Urinary bladder (tissue), 4 donors: ENCODE measurements around the gene PIK3R1. TPM values are rescaled to one million over a fixed set of nuclear protein-coding genes. Genes with fewer than 3 reads are reported as not detected.

ENCODE experiments used
- DNase-seq: peaks from one replicate; pipeline ENCODE4 v3.0.0-alpha.2; 2015; ENCODE audit errors: extremely low spot score
- H3K27ac ChIP-seq: one replicate; pipeline ENCODE4 v1.5.1; 2013; ENCODE audit warnings: low read depth, mild to moderate bottlenecking, moderate library complexity
- H3K36me3 ChIP-seq: one replicate; pipeline ENCODE4 v1.6.1; 2013; ENCODE audit warnings: mild to moderate bottlenecking, moderate library complexity; ENCODE audit not compliant: insufficient read depth
- H3K4me1 ChIP-seq: one replicate; pipeline ENCODE4 v1.6.1; 2013; ENCODE audit warnings: mild to moderate bottlenecking, moderate library complexity; ENCODE audit not compliant: insufficient read depth
- H3K4me3 ChIP-seq: one replicate; pipeline ENCODE4 v1.5.1; 2013; ENCODE audit warnings: low read depth, low read length
- WGBS: extraction: QIAGEN DNeasy Blood & Tissue Kit; methylation state at CpG from one replicate; pipeline ENCODE4 v1.1.7; 2013; 5-methylcytosine and 5-hydroxymethylcytosine counted together
- polyA plus RNA-seq: library from polyadenylated mRNA; stranded (reverse); fragments of 200-250 nt; gene quantifications from one replicate; pipeline ENCODE4 v1.2.3, GENCODE V29; 2013
- total RNA-seq: library from RNA; depleted of rRNA; stranded (reverse); fragments of >200 nt; gene quantifications from one replicate; pipeline ENCODE4 v1.2.3, GENCODE V29; 2014
- donor health status: healthy with polysubstance abuse.
- donor health status: healthy.

The PIK3R1 gene
- total RNA-seq (128 TPM), polyA plus RNA-seq (66.4 TPM)

DNA sequence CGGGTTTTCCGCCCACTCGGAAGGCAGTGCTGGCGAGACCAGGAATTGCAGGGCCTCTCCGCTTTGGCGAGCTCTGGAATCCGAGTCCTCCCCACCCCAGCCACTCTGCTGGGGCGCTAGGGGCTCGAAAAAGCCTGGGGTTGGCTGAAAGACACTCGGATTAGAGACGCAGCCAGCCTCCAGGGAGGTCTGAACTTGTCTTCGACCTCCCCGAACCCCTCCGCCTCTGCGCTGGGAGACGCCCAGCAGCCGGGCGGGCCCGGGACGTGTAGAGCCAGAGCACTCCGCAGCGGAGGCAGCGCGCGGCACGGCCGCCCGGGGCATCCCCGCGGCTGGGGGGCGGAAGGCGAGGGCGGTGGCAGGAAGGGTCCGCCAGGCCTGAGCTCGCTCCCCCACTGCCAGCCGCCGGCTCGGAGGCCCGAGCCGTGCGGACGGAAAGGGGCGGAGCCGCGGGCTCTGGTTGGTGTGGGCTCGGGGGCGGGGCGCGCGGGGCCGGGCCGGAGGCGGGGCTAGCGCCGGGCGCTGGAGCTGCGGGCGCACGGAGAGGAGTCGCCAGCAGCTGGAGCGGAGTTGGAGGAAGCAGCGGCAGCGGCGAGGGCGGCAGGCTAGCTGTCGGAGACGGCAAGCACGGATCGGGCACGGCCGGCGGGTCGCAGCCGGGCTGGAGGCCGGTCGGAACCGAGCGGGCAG lies at the start of gene PIK3R1:
PIK3R1 (plus strand) TSS at position 549 of the 690 bp plus-strand sequence. CDS start 10,920 bp downstream, outside the sequence.
- H3K4me3 ChIP-seq, result peak within 1 kb of the TSS; percentile 90
- peak within 1 kb of the TSS; percentile 98 for H3K27ac ChIP-seq
- H3K36me3 ChIP-seq, result no peaks in the 10 kb centered on the region
- peaks cover 3% of the 10 kb centered on the region for H3K4me1 ChIP-seq
- under 1% methylated on average over 78 of the region's 78 CpGs for WGBS
- DNase-seq, result peak; percentile 85

- no peaks in the 10 kb centered on the region for H3K36me3 ChIP-seq
- WGBS, result 96% methylated on average over 4 of the region's 4 CpGs
- H3K4me3 ChIP-seq, result no peak overlapping the region
- DNase-seq, result no peak
- no peaks in the 10 kb centered on the region for H3K4me1 ChIP-seq
- H3K27ac ChIP-seq, result no peak overlapping the region
Measured at GRCh38 chr5:68167195-68167651, 48.3 kb upstream of the PIK3R1 start.

GRCh38 chr5:68169903-68170302 lies 45.7 kb upstream of the PIK3R1 start:
- 25% methylated on average over 1 of the region's 1 CpG for WGBS
- Histone ChIP-seq H3K36me3 (no peaks in the 10 kb centered on the region), H3K4me1 (no peaks in the 10 kb centered on the region), H3K27ac (no peak overlapping the region), H3K4me3 (no peak overlapping the region)
- DNase-seq, result peak; percentile 59

DNA sequence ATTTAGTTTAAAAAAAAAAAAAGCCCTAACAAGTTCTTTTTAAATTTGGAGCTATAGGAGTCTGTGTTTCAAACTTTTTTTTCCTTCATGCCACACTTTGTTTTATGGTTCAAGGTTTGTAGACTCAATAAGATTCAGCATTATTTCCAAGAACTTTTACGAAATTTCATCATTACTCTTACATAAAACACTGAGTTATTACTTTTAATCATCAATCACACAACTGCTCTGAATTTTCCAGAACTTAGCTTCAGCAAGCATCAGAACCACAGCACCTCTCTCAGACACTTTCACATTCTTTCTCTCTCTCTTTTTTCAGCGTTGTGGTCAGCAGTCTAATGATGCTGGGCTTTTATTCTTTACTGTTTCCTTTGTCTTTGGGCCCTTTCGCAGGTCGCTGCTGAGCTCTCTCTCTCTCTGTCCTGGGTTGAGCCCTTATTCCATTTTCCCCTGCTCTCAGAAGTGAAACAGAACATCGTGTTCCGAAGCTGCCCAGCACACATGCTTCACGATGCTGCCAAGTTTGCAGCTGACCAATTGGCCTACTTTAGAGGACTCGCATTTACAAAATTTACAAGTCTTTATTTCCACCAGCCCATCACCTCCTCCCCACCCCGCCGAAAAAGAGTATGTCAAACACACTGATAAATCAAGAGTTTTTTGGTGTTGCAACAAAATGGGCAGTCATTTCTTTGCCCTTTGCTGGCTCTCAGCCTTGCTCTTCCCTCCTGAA lies 44.6 kb upstream of the PIK3R1 start:
- Histone ChIP-seq H3K27ac (no peak overlapping the region), H3K36me3 (no peaks in the 10 kb centered on the region), H3K4me3 (no peak overlapping the region), H3K4me1 (no peaks in the 10 kb centered on the region)
- WGBS, result 21% methylated on average over 10 of the region's 10 CpGs
- peak; percentile 35 for DNase-seq

DNA sequence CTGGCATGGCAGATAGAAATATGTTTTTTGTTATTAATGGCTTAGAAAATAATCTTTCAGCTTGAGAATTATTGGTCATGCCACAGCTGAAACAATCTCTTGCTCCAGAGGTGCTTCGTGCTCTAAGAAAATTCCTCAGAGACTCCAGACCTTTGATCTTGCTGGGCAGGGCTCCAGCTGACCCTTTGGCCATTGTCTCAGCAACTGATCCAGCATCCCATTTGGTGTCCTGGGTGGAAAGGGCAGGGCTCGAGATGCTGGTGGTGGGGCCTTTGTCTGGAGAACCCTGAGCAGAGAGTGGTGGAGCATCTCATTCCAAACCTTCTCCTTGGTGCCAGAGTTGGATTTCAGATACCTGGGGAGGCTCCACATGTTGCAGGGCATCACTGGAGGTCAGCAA lies 43.2 kb upstream of the PIK3R1 start:
- no peak overlapping the region for H3K27ac ChIP-seq
- DNase-seq, result no peak

DNA sequence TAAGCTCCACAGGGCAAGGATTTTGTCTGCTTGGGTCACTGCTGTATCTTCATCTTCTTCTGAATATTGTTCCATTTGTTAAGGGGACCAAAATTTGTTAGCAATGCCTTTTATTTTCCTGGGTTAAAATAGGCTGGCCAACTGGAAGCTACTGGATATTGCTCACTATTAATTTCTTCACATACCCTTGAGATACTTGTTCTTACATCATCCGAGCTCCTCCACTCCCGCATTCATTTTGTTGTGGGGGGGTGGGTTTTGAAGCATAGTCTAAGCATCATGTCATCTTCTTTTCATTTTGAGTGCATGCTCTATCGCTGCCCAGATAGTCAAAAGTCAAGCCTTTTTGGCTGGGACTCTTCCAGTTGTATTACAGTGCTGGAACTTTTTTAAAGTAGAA lies 42.5 kb upstream of the PIK3R1 start:
- H3K4me1 ChIP-seq, result no peaks in the 10 kb centered on the region
- no peak overlapping the region for H3K4me3 ChIP-seq
- WGBS, result 81% methylated on average over 3 of the region's 3 CpGs
- H3K36me3 ChIP-seq, result no peaks in the 10 kb centered on the region
- no peak overlapping the region for H3K27ac ChIP-seq
- DNase-seq, result no peak

More for the DNA sequence above, 43.2 kb upstream of the PIK3R1 start:
- H3K4me3 ChIP-seq, result no peak overlapping the region
- H3K4me1 ChIP-seq, result no peaks in the 10 kb centered on the region
- 68% methylated on average over 2 of the region's 2 CpGs for WGBS
- H3K36me3 ChIP-seq, result no peaks in the 10 kb centered on the region

DNA sequence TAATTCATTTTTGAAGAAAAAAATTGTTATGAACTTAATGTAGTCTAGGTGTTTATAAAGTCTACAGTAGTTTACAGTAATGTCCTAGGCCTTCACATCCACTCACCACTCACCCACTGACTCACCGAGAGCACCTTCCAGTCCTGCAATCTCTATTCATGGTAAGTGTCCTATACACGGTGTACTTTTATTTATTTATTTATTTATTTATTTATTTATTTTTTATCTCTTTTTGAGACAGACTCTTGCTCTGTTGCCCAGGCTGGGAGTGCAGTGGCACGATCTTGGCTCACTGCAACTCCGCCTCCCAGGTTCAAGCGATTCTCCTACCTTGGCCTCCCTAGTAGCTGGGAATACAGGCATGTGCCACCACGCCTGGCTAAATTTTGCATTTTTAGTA lies 39.3 kb upstream of the PIK3R1 start:
- Histone ChIP-seq H3K36me3 (no peaks in the 10 kb centered on the region), H3K4me1 (no peaks in the 10 kb centered on the region), H3K27ac (no peak overlapping the region), H3K4me3 (no peak overlapping the region)
- WGBS, result 97% methylated on average over 6 of the region's 6 CpGs
- no peak for DNase-seq

DNA sequence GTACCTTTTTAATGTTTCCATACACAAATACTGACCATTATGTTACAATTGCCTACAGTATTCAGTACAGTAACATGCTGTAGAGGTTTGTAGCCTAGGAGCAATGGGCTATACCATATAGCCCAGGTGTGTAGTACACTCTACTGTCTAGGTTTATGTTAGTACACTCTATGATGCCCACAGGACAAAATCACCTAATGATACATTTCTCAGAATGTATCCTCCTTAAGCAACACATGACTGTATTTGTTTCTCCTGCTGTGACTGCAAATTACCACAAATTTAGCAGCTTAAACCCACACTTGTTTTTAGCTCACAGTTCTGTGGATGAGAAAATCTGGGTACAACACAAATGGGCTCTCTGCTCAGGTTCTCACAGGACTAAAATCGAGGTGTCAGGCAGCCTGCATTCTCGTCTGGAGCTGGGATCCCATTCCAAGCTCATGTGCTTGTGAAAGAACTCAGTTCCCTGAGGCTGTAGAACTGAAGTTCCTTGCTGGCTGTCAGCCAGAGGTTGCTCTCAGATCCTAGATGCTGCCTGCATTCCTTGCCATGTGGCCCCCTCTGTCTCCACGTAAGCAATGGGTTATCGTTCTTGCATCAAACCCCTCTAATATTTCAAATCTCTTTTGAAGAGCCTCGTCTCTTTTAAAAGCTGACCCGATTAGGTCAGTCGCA lies 38.6 kb upstream of the PIK3R1 start:
- Histone ChIP-seq H3K4me3 (no peak overlapping the region), H3K27ac (no peak overlapping the region), H3K36me3 (no peaks in the 10 kb centered on the region), H3K4me1 (no peaks in the 10 kb centered on the region)
- no peak for DNase-seq
- WGBS, result 96% methylated on average over 7 of the region's 7 CpGs

DNA sequence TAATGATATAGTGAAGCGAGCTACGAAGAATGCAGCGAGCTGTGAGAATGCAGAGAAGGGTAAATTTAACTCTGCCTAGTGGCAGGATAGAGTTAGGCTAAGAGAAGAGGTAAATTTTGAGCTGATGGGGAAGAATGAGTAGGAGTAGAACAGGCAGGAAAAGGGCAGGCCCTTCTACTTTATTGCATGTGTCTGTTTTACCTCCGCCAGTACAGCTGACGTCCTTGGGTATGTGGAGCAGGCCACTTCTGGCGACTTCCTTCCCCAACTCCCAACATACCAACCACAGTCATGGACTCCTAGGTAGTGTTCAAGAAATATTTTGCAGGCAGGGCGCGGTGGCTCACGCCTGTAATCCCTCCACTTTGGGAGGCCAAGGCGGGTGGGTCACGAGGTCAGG lies 37.9 kb upstream of the PIK3R1 start:
- no peak for DNase-seq
- Histone ChIP-seq H3K4me3 (no peak overlapping the region), H3K36me3 (no peaks in the 10 kb centered on the region), H3K4me1 (no peaks in the 10 kb centered on the region), H3K27ac (no peak overlapping the region)
- 97% methylated on average over 11 of the region's 11 CpGs for WGBS

DNA sequence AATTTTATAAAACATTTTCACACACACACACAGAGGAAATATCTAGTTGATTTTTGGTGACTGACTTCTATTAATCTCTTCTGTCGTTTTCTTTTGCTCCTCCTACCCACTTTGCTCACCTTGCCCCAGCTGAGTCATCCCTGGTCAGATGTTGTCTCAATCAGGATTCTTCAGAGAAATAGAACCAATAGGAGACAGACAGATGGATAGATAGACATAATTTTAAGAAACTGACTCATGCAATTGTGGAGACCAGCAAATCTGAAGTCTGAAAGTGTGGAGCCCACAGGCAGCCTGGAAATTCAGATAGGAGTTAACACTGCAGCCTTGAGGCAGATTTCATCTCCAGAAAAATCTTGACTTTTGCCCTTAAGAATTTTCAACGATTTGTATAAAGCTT lies 37.0 kb upstream of the PIK3R1 start:
- H3K4me3 ChIP-seq, result no peak overlapping the region
- DNase-seq, result no peak
- H3K4me1 ChIP-seq, result no peaks in the 10 kb centered on the region
- H3K27ac ChIP-seq, result no peak overlapping the region
- H3K36me3 ChIP-seq, result no peaks in the 10 kb centered on the region
- WGBS, result 49% methylated on average over 2 of the region's 2 CpGs

DNA sequence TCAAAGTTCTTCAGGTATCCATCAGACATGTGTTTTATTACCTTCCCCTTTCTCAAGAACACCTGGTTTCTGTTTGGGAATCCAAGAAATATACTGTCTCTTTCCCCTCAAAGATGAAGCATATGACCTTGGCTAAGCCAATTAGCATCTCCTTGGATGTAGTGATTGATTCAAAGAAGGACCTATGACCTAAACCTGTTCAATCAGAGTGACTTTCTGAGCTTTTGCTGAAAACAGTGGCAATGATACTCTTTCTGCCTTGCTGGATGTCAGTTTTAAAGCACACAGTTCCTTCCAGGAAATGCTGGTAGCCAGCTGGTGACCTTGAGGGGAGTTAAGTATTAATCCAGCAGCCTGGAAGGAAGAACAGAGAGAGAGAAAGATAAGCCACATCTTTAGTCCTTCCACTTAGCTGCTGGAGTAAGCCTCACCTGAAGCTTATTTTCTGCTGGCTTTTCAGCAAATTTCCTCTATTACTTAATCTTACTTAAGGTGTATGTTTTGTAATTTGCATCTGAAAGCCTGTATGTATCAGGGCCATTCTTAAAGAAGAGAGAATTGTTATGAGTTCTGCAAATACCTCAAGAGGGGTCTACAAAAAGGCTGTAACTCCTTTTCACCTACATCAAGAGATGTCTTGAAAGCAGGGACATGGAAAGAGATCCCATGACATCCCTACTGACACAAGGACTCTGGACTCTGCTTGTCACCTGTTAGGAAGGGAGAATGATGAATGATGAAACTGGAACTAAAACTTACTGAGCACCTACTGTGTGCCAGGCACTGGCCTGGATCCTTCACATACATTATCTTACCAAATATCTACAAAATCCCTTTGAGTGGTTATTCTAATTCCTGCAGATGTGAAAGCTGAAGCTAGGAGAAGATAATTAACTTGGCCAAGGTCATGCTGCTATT lies 35.2 kb upstream of the PIK3R1 start:
- no peak for DNase-seq
- Histone ChIP-seq H3K36me3 (no peaks in the 10 kb centered on the region), H3K27ac (no peak overlapping the region), H3K4me3 (no peak overlapping the region), H3K4me1 (no peaks in the 10 kb centered on the region)

DNA sequence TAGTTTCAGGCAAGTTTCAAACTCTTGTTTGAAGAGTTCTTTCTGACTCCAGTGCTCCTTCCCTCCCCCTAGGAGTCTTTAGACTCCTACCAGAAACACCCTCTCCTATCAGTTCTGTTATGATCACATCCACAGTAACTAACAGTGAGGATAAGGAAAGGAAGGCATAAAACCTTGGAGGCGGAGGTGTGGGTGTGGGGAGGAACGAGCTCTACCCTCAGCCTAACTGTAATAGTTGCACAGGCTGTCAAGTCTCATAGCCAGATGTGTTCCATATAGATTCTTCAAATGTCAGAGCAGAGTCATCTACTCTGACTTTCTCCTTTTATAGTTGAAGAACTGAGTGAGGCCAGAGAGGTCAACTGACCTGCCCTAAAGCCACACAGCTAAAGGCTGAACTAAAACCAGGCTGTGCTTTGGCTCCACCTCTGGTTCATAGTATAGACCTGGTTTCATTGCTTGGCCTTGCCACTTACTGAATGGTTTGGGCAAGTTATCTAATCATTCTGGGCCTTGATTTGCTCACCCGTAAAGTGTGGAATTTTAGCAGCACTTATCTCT lies 34.4 kb upstream of the PIK3R1 start:
- no peak for DNase-seq
- no peaks in the 10 kb centered on the region for H3K36me3 ChIP-seq
- no peak overlapping the region for H3K4me3 ChIP-seq
- WGBS, result 97% methylated on average over 3 of the region's 3 CpGs
- no peak overlapping the region for H3K27ac ChIP-seq
- no peaks in the 10 kb centered on the region for H3K4me1 ChIP-seq

DNA sequence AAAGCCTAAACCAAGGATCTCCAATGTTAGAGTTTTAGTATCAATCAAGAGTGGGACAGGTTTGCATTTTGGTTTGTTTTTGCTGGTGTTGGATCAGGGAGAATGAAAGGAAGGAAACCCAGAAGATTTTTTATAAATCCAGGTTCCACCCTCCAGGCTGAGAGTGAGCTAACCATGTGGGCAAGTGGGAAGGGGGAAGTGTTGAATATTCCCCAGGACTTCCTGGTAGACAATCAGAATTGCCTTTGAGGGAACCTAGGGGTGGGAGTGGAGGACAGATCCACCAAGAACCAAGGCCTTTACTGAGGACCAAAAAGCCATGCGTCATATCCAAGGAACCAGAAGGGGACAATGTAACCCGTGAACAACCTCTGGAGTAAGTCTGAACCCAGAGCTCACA lies 33.5 kb upstream of the PIK3R1 start:
- no peak for DNase-seq
- 99% methylated on average over 2 of the region's 2 CpGs for WGBS

More for the DNA sequence above, 33.5 kb upstream of the PIK3R1 start:
- Histone ChIP-seq H3K36me3 (no peaks in the 10 kb centered on the region), H3K4me3 (no peak overlapping the region), H3K27ac (no peak overlapping the region), H3K4me1 (no peaks in the 10 kb centered on the region)
